HepG2 (cell line): ENCODE data around the gene CRLF1. TPM values are rescaled to one million over a fixed set of nuclear protein-coding genes. Genes with fewer than 3 reads are reported as not detected.
A peak's percentile ranks its signal among the peaks of the same experiment; 100 is the strongest.

Source experiments
- ATAC-seq: fragments of 200-7000 bp; cut with Tn5 transposase; 3 replicates; pipeline ENCODE4 v1.9.1; 2020; ENCODE audit warnings: mild to moderate bottlenecking, moderate library complexity
- BruUV-seq: library from RNA; stranded (reverse); fragments of 400-500 nt; replicated peaks from 2 replicates; lab custom pipeline; 2021; lab: Mats Ljungman, UMichigan
- CTCF ChIA-PET: fragments of 300-600 bp; formaldehyde crosslinking; extraction: SDS; loops from one replicate; lab custom pipeline; 2021; ENCODE audit warnings: low total read pairs, inconsistent platforms, low intra/inter-chr PET ratio; lab: Yijun Ruan, JAX
- POLR2A ChIA-PET: fragments of 350-600 bp; sonication (Branson Sonifier 250); formaldehyde crosslinking; loops from one replicate; lab custom pipeline; 2020; ENCODE audit warnings: antibody characterized with exemption, inconsistent platforms; lab: Yijun Ruan, JAX
- DNase-seq: peaks from one replicate; pipeline ENCODE4 v3.0.0-alpha.2; 2015; ENCODE audit warnings: low spot score
- FAIRE-seq: peaks from 3 replicates; lab custom pipeline; 2011; peaks lifted over from hg19 to GRCh38; lab: Jason Lieb, UNC
- H2AFZ ChIP-seq: one replicate; pipeline ENCODE4 v1.6.1; 2011; ENCODE audit warnings: low read length, inconsistent platforms
- H3K27ac ChIP-seq: fragments of 300-600 bp; 3 replicates; pipeline ENCODE4 v1.8.0; 2011; ENCODE audit warnings: mixed run types, mild to moderate bottlenecking, mixed read lengths, low read length, inconsistent platforms; ENCODE audit not compliant: insufficient read depth; ENCODE audit errors: extremely low read length
- H3K27me3 ChIP-seq, 2 experiments: fragments of 200-600 bp in 1 of 2; 2 replicates in 1 of 2; 3 replicates in 1 of 2; pipeline versions ENCODE4 v1.6.0 to v1.8.0; 2011; ENCODE audit warnings: low read length in 2 of 2, mild to moderate bottlenecking in 2 of 2, moderate library complexity in 2 of 2, inconsistent platforms in 1 of 2; ENCODE audit not compliant: insufficient read depth in 2 of 2, control insufficient read depth in 1 of 2
- H3K36me3 ChIP-seq, 2 experiments: fragments of 200-600 bp in 1 of 2; replicated peaks in 1 of 2; 2 replicates in 1 of 2; 3 replicates in 1 of 2; pipeline versions ENCODE4 v1.5.1 to v1.8.0; 2011; ENCODE audit warnings: low read length in 2 of 2, inconsistent platforms in 1 of 2; ENCODE audit not compliant: insufficient read depth in 2 of 2, control insufficient read depth in 1 of 2
- H3K4me1 ChIP-seq: 2 replicates; pipeline ENCODE4 v1.5.1; 2012; ENCODE audit warnings: low read length, inconsistent platforms; ENCODE audit not compliant: insufficient read depth
- H3K4me2 ChIP-seq: 2 replicates; pipeline ENCODE4 v1.6.0; 2011; ENCODE audit warnings: low read depth, low read length, inconsistent platforms
- H3K4me3 ChIP-seq, 3 experiments: fragments of 200-600 bp in 1 of 3; sonication (generic), shearing (Covaris generic) in 1 of 3; replicated peaks in 1 of 3; 2 replicates each; pipeline ENCODE4 v1.5.1; 2011 to 2016; ENCODE audit warnings: low read length in 3 of 3, inconsistent platforms in 2 of 3, low read depth in 2 of 3, mild to moderate bottlenecking in 2 of 3, control low read depth in 1 of 3, mixed read lengths in 1 of 3; ENCODE audit not compliant: insufficient read depth in 1 of 3
- H3K79me2 ChIP-seq: one replicate; pipeline ENCODE4 v1.6.1; 2011; ENCODE audit warnings: low read length, inconsistent platforms; ENCODE audit not compliant: insufficient read depth
- H3K9ac ChIP-seq: 2 replicates; pipeline ENCODE4 v1.6.0; 2011; ENCODE audit warnings: mild to moderate bottlenecking, low read depth, low read length, inconsistent platforms; ENCODE audit not compliant: insufficient read depth
- H3K9me3 ChIP-seq: 2 replicates; pipeline ENCODE4 v1.5.1; 2012; ENCODE audit warnings: mild to moderate bottlenecking, low read length
- H4K20me1 ChIP-seq: 2 replicates; pipeline ENCODE4 v1.6.0; 2011; ENCODE audit warnings: inconsistent platforms, mild to moderate bottlenecking, low read length, moderate library complexity; ENCODE audit not compliant: insufficient read depth
- ARID2 ChIP-seq: sonication (generic); formaldehyde crosslinking; IDR thresholded peaks from 2 replicates; pipeline ENCODE4 v1.8.1; 2022; ENCODE audit warnings: mild to moderate bottlenecking, missing genetic modification reagents, borderline replicate concordance
- GATAD2A ChIP-seq: IDR thresholded peaks from 2 replicates; pipeline ENCODE4 v1.6.1; 2016
- IRF9 ChIP-seq: sonication (generic); formaldehyde crosslinking; IDR thresholded peaks from 2 replicates; pipeline ENCODE4 v1.8.0; 2022; ENCODE audit warnings: missing genetic modification reagents, mild to moderate bottlenecking, borderline replicate concordance
- JARID2 ChIP-seq: sonication (generic); formaldehyde crosslinking; IDR thresholded peaks from 2 replicates; pipeline ENCODE4 v1.8.1; 2023; ENCODE audit warnings: missing genetic modification reagents, inconsistent platforms; ENCODE audit not compliant: insufficient replicate concordance
- MAZ ChIP-seq, 2 experiments: sonication (generic) in 1 of 2; formaldehyde crosslinking in 1 of 2; IDR thresholded peaks; 2 replicates each; pipeline versions ENCODE4 v1.5.0 to v1.6.1; 2012 to 2020; ENCODE audit warnings: low read depth in 2 of 2, mild to moderate bottlenecking in 2 of 2, borderline replicate concordance in 1 of 2, improper control_type of control experiment in 1 of 2, low read length in 1 of 2, missing genetic modification reagents in 1 of 2, moderate library complexity in 1 of 2
- NCOR1 ChIP-seq: fragments of 200-600 bp; sonication (generic); IDR thresholded peaks from 2 replicates; pipeline ENCODE4 v1.7.0; 2017; ENCODE audit warnings: antibody characterized with exemption, low read length, borderline replicate concordance
- NR2F2 ChIP-seq: IDR thresholded peaks from 2 replicates; pipeline ENCODE4 v1.6.1; 2012; ENCODE audit warnings: low read depth, inconsistent platforms, borderline replicate concordance
- NR2F6 ChIP-seq, 2 experiments: IDR thresholded peaks; 2 replicates each; pipeline ENCODE4 v1.6.1; 2016; ENCODE audit warnings: antibody characterized with exemption in 1 of 2, mild to moderate bottlenecking in 1 of 2
- RARA ChIP-seq: IDR thresholded peaks from 2 replicates; pipeline ENCODE4 v1.6.1; 2016; ENCODE audit warnings: missing genetic modification reagents, missing compliant biosample characterization
- SOX13 ChIP-seq, 3 experiments: fragments of 450-650 bp in 1 of 3; sonication (generic) in 1 of 3; formaldehyde crosslinking in 1 of 3; IDR thresholded peaks in 2 of 3; conservative IDR thresholded peaks in 1 of 3; 2 replicates each; pipeline versions ENCODE4 v1.5.0 to v1.6.1; 2016 to 2020; ENCODE audit warnings: antibody characterized with exemption in 1 of 3, mild to moderate bottlenecking in 1 of 3, missing compliant biosample characterization in 1 of 3, missing genetic modification reagents in 1 of 3, moderate library complexity in 1 of 3
- SP2 ChIP-seq: sonication (generic); formaldehyde crosslinking; IDR thresholded peaks from 2 replicates; pipeline ENCODE4 v1.5.1; 2020; ENCODE audit warnings: mild to moderate bottlenecking, missing genetic modification reagents
- SRSF9 ChIP-seq: fragments of 200-400 bp; formaldehyde crosslinking; IDR thresholded peaks from 2 replicates; pipeline ENCODE4 v1.6.1; 2018; ENCODE audit warnings: borderline replicate concordance, mild to moderate bottlenecking, low read depth, low read length; ENCODE audit not compliant: insufficient read depth, poor library complexity, severe bottlenecking
- TCF7 ChIP-seq: sonication (generic); IDR thresholded peaks from 2 replicates; pipeline ENCODE4 v1.6.1; 2016; ENCODE audit warnings: antibody characterized with exemption, low read depth
- ZMYM2 ChIP-seq: sonication (generic); formaldehyde crosslinking; IDR thresholded peaks from 2 replicates; pipeline ENCODE4 v1.8.0; 2022; ENCODE audit warnings: mild to moderate bottlenecking, missing genetic modification reagents
- ZNF124 ChIP-seq: sonication (generic); formaldehyde crosslinking; IDR thresholded peaks from 2 replicates; pipeline ENCODE4 v1.4.0; 2020; ENCODE audit warnings: missing genetic modification reagents
- ZNF383 ChIP-seq: sonication (generic); formaldehyde crosslinking; IDR thresholded peaks from 2 replicates; pipeline ENCODE4 v1.4.0; 2020; ENCODE audit warnings: missing genetic modification reagents, mild to moderate bottlenecking, borderline replicate concordance
- ZNF850 ChIP-seq: sonication (generic); formaldehyde crosslinking; conservative IDR thresholded peaks from 2 replicates; pipeline ENCODE4 v1.9.0; 2021; ENCODE audit warnings: mild to moderate bottlenecking, missing genetic modification reagents
- WGBS: methylation state at CpG from one replicate; pipeline ENCODE4 v1.1.6; 2017; ENCODE audit warnings: low lambda C conversion rate; 5-methylcytosine and 5-hydroxymethylcytosine counted together
- in situ Hi-C: cut with HindIII; loops from 2 replicates; pipeline ENCODE4 v1.10.0; 2017; ENCODE audit warnings: low pct_unique_long_range_greater_than_20kb; ENCODE audit not compliant: extremely low pct_ligation_motif_present
- intact Hi-C: fragments of 100-400 bp; cut with micrococcal nuclease; formaldehyde crosslinking; loops from one replicate; pipeline ENCODE4 v1.10.0; 2022; ENCODE audit not compliant: unreplicated experiment
- polyA plus RNA-seq, 8 experiments: library from polyadenylated mRNA; depleted of rRNA in 3 of 8; stranded (reverse) in 7 of 8; unstranded in 1 of 8; fragments of >200 nt; fragmentation: Illumina TruSeq in 4 of 8; extraction: Trizol in 4 of 8; gene quantifications; 2 replicates each; pipeline versions ENCODE4 v1.2.1 to v1.2.3, GENCODE V29; 2011 to 2016; ENCODE audit warnings: low read depth in 4 of 8, missing spikeins in 1 of 8, mixed read lengths in 1 of 8; ENCODE audit not compliant: insufficient read depth in 1 of 8
- total RNA-seq, 5 experiments: library from RNA; depleted of rRNA; stranded (reverse); fragments of >200 nt; fragmentation: Illumina TruSeq; extraction: Trizol; gene quantifications; 2 replicates each; pipeline ENCODE4 v1.2.3, GENCODE V29; 2016; ENCODE audit warnings: low read depth in 1 of 5
- TF ChIP-seq, protein P1 (sequence below): sonication (generic); formaldehyde crosslinking; IDR thresholded peaks from 2 replicates; pipeline ENCODE4 v1.4.0; 2020; ENCODE audit warnings: mild to moderate bottlenecking, missing genetic modification reagents
- TF ChIP-seq, protein P2 (sequence below): sonication (generic); formaldehyde crosslinking; IDR thresholded peaks from 2 replicates; pipeline ENCODE4 v1.9.0; 2022; ENCODE audit warnings: missing genetic modification reagents, mild to moderate bottlenecking, borderline replicate concordance
- TF ChIP-seq, protein P3 (sequence below): sonication (generic); formaldehyde crosslinking; conservative IDR thresholded peaks from 2 replicates; pipeline ENCODE4 v1.8.0; 2022; ENCODE audit warnings: low read depth, missing genetic modification reagents

CRLF1 gene
- total and polyA plus RNA-seq, 2 of the 13 experiments (the other 11 are each of a cell fraction or from before 2014, with no cell fraction given) = 217 to 296 TPM

DNA sequence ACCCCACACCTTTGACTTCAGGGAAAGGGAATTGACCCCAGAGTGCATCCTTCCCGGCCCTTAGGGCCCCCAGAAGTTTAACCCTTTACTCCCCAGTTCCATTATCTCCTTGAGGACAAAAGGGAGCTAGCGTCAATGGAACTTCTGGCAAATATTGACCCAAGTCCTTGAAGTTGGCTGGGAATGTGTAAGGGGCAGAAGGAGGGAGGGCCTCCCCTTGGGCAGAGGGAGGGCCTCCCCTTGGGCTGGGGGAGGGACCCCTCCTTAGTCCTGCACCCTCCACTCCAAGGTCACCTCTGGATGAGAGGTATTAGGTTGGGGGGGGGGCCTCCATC, 3.1 kb upstream of the CRLF1 start:
- FAIRE-seq (peak; percentile 42), DNase-seq (no peak), ATAC-seq (no peak)
- intact Hi-C loops (no loop called here), in situ Hi-C loops (no loop called here)
- H3K36me3 ChIP-seq = no peaks in the 10 kb centered on the region
- no peak overlapping the region for H2AFZ ChIP-seq
- peak overlapping the region in 2 of 3 experiments; percentile 19 to 75; a peak in 3 of 6 replicates for H3K4me3 ChIP-seq
- H3K79me2 ChIP-seq = peaks cover 12% of the 10 kb centered on the region
- peak overlapping the region; percentile 61 for H3K9ac ChIP-seq
- peaks cover 9% of the 10 kb centered on the region; the same call in 1 of the 2 replicates for H4K20me1 ChIP-seq
- H3K27me3 ChIP-seq = peaks cover 0 to 7% of the 10 kb centered on the region in 2 experiments; a peak in 2 of 5 replicates
- WGBS = 4% methylated on average over 2 of the region's 2 CpGs
- ChIA-PET CTCF (no interaction called here), POLR2A (interaction anchor here (0.9 to 1.7 kb wide), 2 partner anchors 21 to 38 kb away, joined by 5 to 14 read pairs; partner anchors contain the start of genes REX1BD and UBA52)
- H3K4me2 ChIP-seq = peak overlapping the region; percentile 100
- peaks cover 61% of the 10 kb centered on the region for H3K4me1 ChIP-seq
- BruUV-seq = no TSS peak
- H3K27ac ChIP-seq = peak overlapping the region; percentile 84
- H3K9me3 ChIP-seq = no peaks in the 10 kb centered on the region
- TF ChIP-seq NCOR1 (peak; percentile 41), IRF9 (CRISPR knock-in tag) (no peak), NR2F2 (0 out of 2 replicates have a peak, but pooled peaks have one; percentile 72), SOX13 (IDR thresholded peaks at IDR 0.05) (no peak), SOX13 (CRISPR knock-in tag; conservative IDR thresholded peaks at IDR 0.05 in 1 of 2, IDR thresholded peaks at IDR 0.05 in 1 of 2) (peak in 1 of 2 experiments; percentile 57; a peak in 2 of 4 replicates), TCF7 (0 out of 2 replicates have a peak, but pooled peaks have one; percentile 30), ZNF383 (no peak), JARID2 (CRISPR knock-in tag) (no peak), ZMYM2 (CRISPR knock-in tag) (no peak), RARA (CRISPR knock-in tag) (peak; percentile 56), ZNF850 (CRISPR knock-in tag) (no peak), MAZ (IDR thresholded peaks at IDR 0.05; ENCODE audit: borderline replicate concordance, low read depth, low read length) (no peak), MAZ (CRISPR knock-in tag; IDR thresholded peaks at IDR 0.05; ENCODE audit: low read depth) (no peak), ZNF124 (CRISPR knock-in tag) (no peak), SRSF9 (no peak), SP2 (CRISPR knock-in tag) (no peak), NR2F6 (IDR thresholded peaks at IDR 0.05) (peak; percentile 88), NR2F6 (CRISPR knock-in tag; IDR thresholded peaks at IDR 0.05) (peak; percentile 50), ARID2 (no peak), GATAD2A (CRISPR knock-in tag) (peak; percentile 45; the same call in 1 of the 2 replicates)
- TF ChIP-seq, protein P1, sequence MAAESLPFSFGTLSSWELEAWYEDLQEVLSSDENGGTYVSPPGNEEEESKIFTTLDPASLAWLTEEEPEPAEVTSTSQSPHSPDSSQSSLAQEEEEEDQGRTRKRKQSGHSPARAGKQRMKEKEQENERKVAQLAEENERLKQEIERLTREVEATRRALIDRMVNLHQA (CRISPR knock-in tag) = no peak
- TF ChIP-seq, protein P2, sequence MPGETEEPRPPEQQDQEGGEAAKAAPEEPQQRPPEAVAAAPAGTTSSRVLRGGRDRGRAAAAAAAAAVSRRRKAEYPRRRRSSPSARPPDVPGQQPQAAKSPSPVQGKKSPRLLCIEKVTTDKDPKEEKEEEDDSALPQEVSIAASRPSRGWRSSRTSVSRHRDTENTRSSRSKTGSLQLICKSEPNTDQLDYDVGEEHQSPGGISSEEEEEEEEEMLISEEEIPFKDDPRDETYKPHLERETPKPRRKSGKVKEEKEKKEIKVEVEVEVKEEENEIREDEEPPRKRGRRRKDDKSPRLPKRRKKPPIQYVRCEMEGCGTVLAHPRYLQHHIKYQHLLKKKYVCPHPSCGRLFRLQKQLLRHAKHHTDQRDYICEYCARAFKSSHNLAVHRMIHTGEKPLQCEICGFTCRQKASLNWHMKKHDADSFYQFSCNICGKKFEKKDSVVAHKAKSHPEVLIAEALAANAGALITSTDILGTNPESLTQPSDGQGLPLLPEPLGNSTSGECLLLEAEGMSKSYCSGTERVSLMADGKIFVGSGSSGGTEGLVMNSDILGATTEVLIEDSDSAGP (CRISPR knock-in tag) = no peak
- TF ChIP-seq, protein P3, sequence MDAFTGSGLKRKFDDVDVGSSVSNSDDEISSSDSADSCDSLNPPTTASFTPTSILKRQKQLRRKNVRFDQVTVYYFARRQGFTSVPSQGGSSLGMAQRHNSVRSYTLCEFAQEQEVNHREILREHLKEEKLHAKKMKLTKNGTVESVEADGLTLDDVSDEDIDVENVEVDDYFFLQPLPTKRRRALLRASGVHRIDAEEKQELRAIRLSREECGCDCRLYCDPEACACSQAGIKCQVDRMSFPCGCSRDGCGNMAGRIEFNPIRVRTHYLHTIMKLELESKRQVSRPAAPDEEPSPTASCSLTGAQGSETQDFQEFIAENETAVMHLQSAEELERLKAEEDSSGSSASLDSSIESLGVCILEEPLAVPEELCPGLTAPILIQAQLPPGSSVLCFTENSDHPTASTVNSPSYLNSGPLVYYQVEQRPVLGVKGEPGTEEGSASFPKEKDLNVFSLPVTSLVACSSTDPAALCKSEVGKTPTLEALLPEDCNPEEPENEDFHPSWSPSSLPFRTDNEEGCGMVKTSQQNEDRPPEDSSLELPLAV (CRISPR knock-in tag) = no peak
